OCI-LY3 (cell line): ENCODE data around the gene HOXB3.

Experiments used
- H2AFZ ChIP-seq: fragments of 200-600, 300-600 bp; shearing (Covaris generic); 2 replicates; pipeline ENCODE4 v1.6.0; 2014; ENCODE audit warnings: antibody characterized with exemption, low read depth, low read length
- H3K27ac ChIP-seq: fragments of 200-600, 300-600 bp; sonication (generic); 2 replicates; pipeline ENCODE4 v1.5.1; 2014; ENCODE audit warnings: mild to moderate bottlenecking, low read length, moderate library complexity, mixed read lengths
- H3K27me3 ChIP-seq: fragments of 200-600, 300-600 bp; sonication (generic); 2 replicates; pipeline ENCODE4 v1.6.1; 2014; ENCODE audit warnings: low read depth, low read length, mixed read lengths
- H3K36me3 ChIP-seq: fragments of 200-600, 300-600 bp; sonication (generic); replicated peaks from 2 replicates; pipeline ENCODE3; 2014; ENCODE audit warnings: low read depth, low read length, mixed read lengths
- H3K4me1 ChIP-seq: fragments of 300-600, 200-600 bp; sonication (generic); 2 replicates; pipeline ENCODE4 v1.6.1; 2014; ENCODE audit warnings: low read length, mixed read lengths
- H3K4me2 ChIP-seq: fragments of 200-600, 300-600 bp; sonication (generic); 2 replicates; pipeline ENCODE4 v1.6.1; 2014; ENCODE audit warnings: low read length, mixed read lengths
- H3K4me3 ChIP-seq: fragments of 300-600, 200-600 bp; sonication (generic); 2 replicates; pipeline ENCODE4 v1.5.1; 2014; ENCODE audit warnings: antibody characterized with exemption, mild to moderate bottlenecking, low read length, moderate library complexity
- H3K79me2 ChIP-seq: fragments of 300-600, 200-600 bp; shearing (Covaris generic); 2 replicates; pipeline ENCODE4 v1.6.1; 2014; ENCODE audit warnings: mild to moderate bottlenecking, low read length, mixed read lengths
- H3K9ac ChIP-seq: fragments of 300-600, 200-600 bp; shearing (Covaris generic); 2 replicates; pipeline ENCODE4 v1.6.0; 2014; ENCODE audit warnings: mild to moderate bottlenecking, low read length, moderate library complexity
- H3K9me3 ChIP-seq: fragments of 200-600, 300-600 bp; shearing (Covaris generic); 2 replicates; pipeline ENCODE4 v1.6.1; 2014; ENCODE audit warnings: low read length, mixed read lengths; ENCODE audit not compliant: insufficient read depth
- H4K20me1 ChIP-seq: fragments of 200-600, 300-600 bp; sonication (generic); 2 replicates; pipeline ENCODE4 v1.6.1; 2016; ENCODE audit warnings: low read length, mixed read lengths; ENCODE audit not compliant: insufficient read depth
- EZH2phosphoT487 ChIP-seq: fragments of 200-600 bp; shearing (Covaris generic); IDR thresholded peaks from 2 replicates; pipeline ENCODE4 v1.6.1; 2018; ENCODE audit warnings: antibody characterized with exemption, mixed run types, low read depth
- TF ChIP-seq, protein P1 (sequence below): fragments of 200-600, 300-600 bp; sonication (generic); IDR thresholded peaks from 2 replicates; pipeline ENCODE4 v1.5.1; 2014; ENCODE audit warnings: antibody characterized with exemption, low read length, low read depth

Gene HOXB3

DNA sequence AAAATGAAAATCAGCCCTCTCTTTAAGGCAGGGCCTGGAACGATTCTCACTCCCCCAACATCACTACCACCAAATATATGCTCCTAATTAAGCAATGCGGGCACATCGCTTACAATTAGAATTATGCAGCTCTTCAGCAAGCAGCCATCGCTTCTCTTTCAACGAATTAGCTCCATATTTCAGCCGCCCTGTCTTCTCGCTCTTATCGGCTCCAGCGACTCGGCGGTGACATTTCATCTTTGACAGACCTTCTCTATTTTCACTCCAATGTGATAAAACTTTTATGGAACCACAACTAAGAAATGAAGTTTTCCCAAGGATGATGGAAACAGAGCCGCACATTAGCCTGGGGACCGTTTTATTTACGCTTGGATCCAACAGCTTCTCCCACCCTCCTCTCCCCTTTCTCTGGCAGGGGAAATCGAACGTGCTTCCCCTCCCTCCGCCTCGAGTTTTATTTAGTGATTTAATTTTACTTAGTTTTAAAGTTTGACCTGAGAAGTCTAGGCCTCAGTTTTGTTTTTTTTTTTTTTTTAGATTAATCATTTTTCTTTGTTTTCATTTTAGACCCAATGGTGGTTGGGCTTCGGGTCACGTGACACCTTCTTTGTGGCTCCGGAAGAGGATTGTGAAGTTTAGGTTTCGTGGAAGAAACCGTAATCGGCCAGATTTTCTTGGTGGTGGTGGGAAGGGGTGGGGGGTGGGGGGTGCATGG is 42.1 kb downstream of the HOXB3 start:
- Histone ChIP-seq H3K36me3 (peaks cover 18% of the 10 kb centered on the region), H3K27me3 (no peaks in the 10 kb centered on the region), H3K9me3 (no peaks in the 10 kb centered on the region), H3K4me2 (no peak overlapping the region), H3K9ac (no peak overlapping the region), H3K27ac (no peak overlapping the region), H4K20me1 (no peaks in the 10 kb centered on the region), H3K79me2 (peaks cover 41% of the 10 kb centered on the region), H2AFZ (no peak overlapping the region), H3K4me3 (no peak overlapping the region), H3K4me1 (peaks cover 25% of the 10 kb centered on the region)
- no peak for TF ChIP-seq EZH2phosphoT487
- TF ChIP-seq, protein P1, sequence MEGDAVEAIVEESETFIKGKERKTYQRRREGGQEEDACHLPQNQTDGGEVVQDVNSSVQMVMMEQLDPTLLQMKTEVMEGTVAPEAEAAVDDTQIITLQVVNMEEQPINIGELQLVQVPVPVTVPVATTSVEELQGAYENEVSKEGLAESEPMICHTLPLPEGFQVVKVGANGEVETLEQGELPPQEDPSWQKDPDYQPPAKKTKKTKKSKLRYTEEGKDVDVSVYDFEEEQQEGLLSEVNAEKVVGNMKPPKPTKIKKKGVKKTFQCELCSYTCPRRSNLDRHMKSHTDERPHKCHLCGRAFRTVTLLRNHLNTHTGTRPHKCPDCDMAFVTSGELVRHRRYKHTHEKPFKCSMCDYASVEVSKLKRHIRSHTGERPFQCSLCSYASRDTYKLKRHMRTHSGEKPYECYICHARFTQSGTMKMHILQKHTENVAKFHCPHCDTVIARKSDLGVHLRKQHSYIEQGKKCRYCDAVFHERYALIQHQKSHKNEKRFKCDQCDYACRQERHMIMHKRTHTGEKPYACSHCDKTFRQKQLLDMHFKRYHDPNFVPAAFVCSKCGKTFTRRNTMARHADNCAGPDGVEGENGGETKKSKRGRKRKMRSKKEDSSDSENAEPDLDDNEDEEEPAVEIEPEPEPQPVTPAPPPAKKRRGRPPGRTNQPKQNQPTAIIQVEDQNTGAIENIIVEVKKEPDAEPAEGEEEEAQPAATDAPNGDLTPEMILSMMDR = no peak

- TF ChIP-seq, protein P1 = no peak
- no peak for TF ChIP-seq EZH2phosphoT487
- no peak overlapping the region for H2AFZ ChIP-seq
- no peak overlapping the region for H3K9ac ChIP-seq
- H3K4me2 ChIP-seq = no peak overlapping the region
- H3K79me2 ChIP-seq = peaks cover 47% of the 10 kb centered on the region
- no peaks in the 10 kb centered on the region for H3K27me3 ChIP-seq
- H4K20me1 ChIP-seq = no peaks in the 10 kb centered on the region
- peaks cover 22% of the 10 kb centered on the region for H3K4me1 ChIP-seq
- no peak overlapping the region for H3K4me3 ChIP-seq
- H3K9me3 ChIP-seq = no peaks in the 10 kb centered on the region
- H3K27ac ChIP-seq = 0 out of 2 replicates have a peak overlapping the region, but pooled peaks have one; percentile 11
- H3K36me3 ChIP-seq = peaks cover 21% of the 10 kb centered on the region
Measured at GRCh38 chr17:48546924-48547807, 42.9 kb downstream of the HOXB3 start.

GRCh38 chr17:48546137-48546923 is 43.7 kb downstream of the HOXB3 start:
- Histone ChIP-seq H3K27ac (0 out of 2 replicates have a peak overlapping the region, but pooled peaks have one; percentile 11), H3K79me2 (peaks cover 46% of the 10 kb centered on the region), H3K9ac (no peak overlapping the region), H3K36me3 (peaks cover 20% of the 10 kb centered on the region), H4K20me1 (no peaks in the 10 kb centered on the region), H2AFZ (no peak overlapping the region), H3K27me3 (no peaks in the 10 kb centered on the region), H3K9me3 (no peaks in the 10 kb centered on the region), H3K4me2 (no peak overlapping the region), H3K4me3 (no peak overlapping the region), H3K4me1 (peaks cover 19% of the 10 kb centered on the region)
- no peak for TF ChIP-seq EZH2phosphoT487
- TF ChIP-seq, protein P1 = no peak
